GM12872 (cell line): ENCODE data around the gene MACROH2A1.

ENCODE experiments used
- CTCF ChIP-seq: IDR thresholded peaks from 3 replicates; pipeline ENCODE4 v1.5.1; 2011; ENCODE audit warnings: low read depth, mild to moderate bottlenecking, low read length, moderate library complexity; ENCODE audit not compliant: insufficient read depth

Gene MACROH2A1

GRCh38 chr5:135350536-135350935 is 48.5 kb downstream of the MACROH2A1 start:
- no peak for TF ChIP-seq CTCF

- TF ChIP-seq CTCF: no peak
Measured at GRCh38 chr5:135349886-135350285, 49.1 kb downstream of the MACROH2A1 start.

- no peak for TF ChIP-seq CTCF
Measured at GRCh38 chr5:135349451-135349850, 49.6 kb downstream of the MACROH2A1 start.

- no peak for TF ChIP-seq CTCF
Measured at GRCh38 chr5:135348918-135349317, 50.1 kb downstream of the MACROH2A1 start.

GRCh38 chr5:135347392-135347791 is 51.6 kb downstream of the MACROH2A1 start:
- no peak for TF ChIP-seq CTCF

- no peak for TF ChIP-seq CTCF
Measured at GRCh38 chr5:135345956-135346731, 52.9 kb downstream of the MACROH2A1 start.

GRCh38 chr5:135344349-135344748 is 54.7 kb downstream of the MACROH2A1 start:
- no peak for TF ChIP-seq CTCF
